HEK293 (cell line): ENCODE measurements around the gene ANKRD33B.

Source experiments
- GFI1B ChIP-seq: fragments of 450-650 bp; formaldehyde crosslinking; IDR thresholded peaks from 2 replicates; pipeline ENCODE4 v1.5.1; 2016; ENCODE audit warnings: missing biosample characterization, missing genetic modification characterization
- GLIS1 ChIP-seq: fragments of 450-650 bp; formaldehyde crosslinking; IDR thresholded peaks from 2 replicates; pipeline ENCODE4 v1.5.1; 2016; ENCODE audit warnings: missing biosample characterization, missing genetic modification characterization
- HOXD13 ChIP-seq: sonication (generic); formaldehyde crosslinking; IDR thresholded peaks from 2 replicates; pipeline ENCODE4 v1.8.0; 2022; ENCODE audit warnings: missing genetic modification reagents, borderline replicate concordance
- KLF17 ChIP-seq: fragments of 450-650 bp; formaldehyde crosslinking; IDR thresholded peaks from 2 replicates; pipeline ENCODE4 v1.5.1; 2016; ENCODE audit warnings: missing biosample characterization, missing genetic modification characterization
- KLF7 ChIP-seq: fragments of 450-650 bp; formaldehyde crosslinking; IDR thresholded peaks from 2 replicates; pipeline ENCODE4 v1.5.1; 2016; ENCODE audit warnings: missing biosample characterization, missing genetic modification characterization, borderline replicate concordance
- OSR2 ChIP-seq: fragments of 450-650 bp; formaldehyde crosslinking; IDR thresholded peaks from 2 replicates; pipeline ENCODE4 v1.5.1; 2016; ENCODE audit warnings: missing biosample characterization, missing genetic modification characterization
- PRDM4 ChIP-seq: fragments of 450-650 bp; formaldehyde crosslinking; IDR thresholded peaks from 2 replicates; pipeline ENCODE4 v1.5.1; 2017; ENCODE audit warnings: missing biosample characterization, missing genetic modification characterization
- SP7 ChIP-seq: fragments of 450-650 bp; formaldehyde crosslinking; IDR thresholded peaks from 2 replicates; pipeline ENCODE4 v1.5.1; 2016; ENCODE audit warnings: missing biosample characterization, missing genetic modification characterization
- ZBTB1 ChIP-seq: fragments of 450-650 bp; formaldehyde crosslinking; IDR thresholded peaks from 2 replicates; pipeline ENCODE4 v1.5.1; 2016; ENCODE audit warnings: missing biosample characterization, missing genetic modification characterization
- ZBTB17 ChIP-seq: fragments of 450-650 bp; formaldehyde crosslinking; IDR thresholded peaks from 2 replicates; pipeline ENCODE4 v1.5.1; 2016; ENCODE audit warnings: missing biosample characterization, missing genetic modification characterization
- ZBTB48 ChIP-seq: fragments of 450-650 bp; formaldehyde crosslinking; IDR thresholded peaks from 2 replicates; pipeline ENCODE4 v1.5.1; 2016; ENCODE audit warnings: missing biosample characterization, missing genetic modification characterization
- ZBTB7A ChIP-seq: fragments of 450-650 bp; formaldehyde crosslinking; IDR thresholded peaks from 2 replicates; pipeline ENCODE4 v1.5.1; 2016; ENCODE audit warnings: low read depth, missing biosample characterization, missing genetic modification characterization
- ZBTB8A ChIP-seq: fragments of 450-650 bp; formaldehyde crosslinking; IDR thresholded peaks from 2 replicates; pipeline ENCODE4 v1.5.1; 2016; ENCODE audit warnings: missing biosample characterization, missing genetic modification characterization
- ZFP37 ChIP-seq: fragments of 450-650 bp; formaldehyde crosslinking; IDR thresholded peaks from 2 replicates; pipeline ENCODE4 v1.5.1; 2016; ENCODE audit warnings: missing biosample characterization, missing genetic modification characterization
- ZFP69B ChIP-seq: fragments of 450-650 bp; formaldehyde crosslinking; IDR thresholded peaks from 2 replicates; pipeline ENCODE4 v1.5.1; 2016; ENCODE audit warnings: missing biosample characterization, missing genetic modification characterization
- ZNF184 ChIP-seq: fragments of 450-650 bp; IDR thresholded peaks from 2 replicates; pipeline ENCODE4 v1.5.1; 2018; ENCODE audit warnings: missing biosample characterization, mild to moderate bottlenecking, missing genetic modification characterization
- ZNF2 ChIP-seq: fragments of 450-650 bp; formaldehyde crosslinking; IDR thresholded peaks from 2 replicates; pipeline ENCODE4 v1.5.1; 2016; ENCODE audit warnings: missing biosample characterization, missing genetic modification characterization
- ZNF24 ChIP-seq: fragments of 450-650 bp; formaldehyde crosslinking; IDR thresholded peaks from 2 replicates; pipeline ENCODE4 v1.5.1; 2016; ENCODE audit warnings: missing biosample characterization, missing genetic modification characterization
- ZNF366 ChIP-seq: fragments of 450-650 bp; formaldehyde crosslinking; conservative IDR thresholded peaks from 2 replicates; pipeline ENCODE4 v1.5.1; 2016; ENCODE audit warnings: missing biosample characterization, missing genetic modification characterization
- ZNF530 ChIP-seq: fragments of 450-650 bp; formaldehyde crosslinking; IDR thresholded peaks from 2 replicates; pipeline ENCODE4 v1.5.1; 2016; ENCODE audit warnings: low read depth, missing biosample characterization, missing genetic modification characterization
- ZNF544 ChIP-seq: fragments of 450-650 bp; formaldehyde crosslinking; IDR thresholded peaks from 2 replicates; pipeline ENCODE4 v1.5.0; 2017; ENCODE audit warnings: missing biosample characterization, missing genetic modification characterization
- ZNF561 ChIP-seq: fragments of 450-650 bp; IDR thresholded peaks from 2 replicates; pipeline ENCODE4 v1.5.1; 2018; ENCODE audit warnings: missing biosample characterization, missing genetic modification characterization, borderline replicate concordance
- ZNF580 ChIP-seq: fragments of 450-650 bp; formaldehyde crosslinking; IDR thresholded peaks from 2 replicates; pipeline ENCODE4 v1.5.1; 2016; ENCODE audit warnings: missing biosample characterization, missing genetic modification characterization
- ZNF610 ChIP-seq: fragments of 450-650 bp; formaldehyde crosslinking; IDR thresholded peaks from 2 replicates; pipeline ENCODE4 v1.5.1; 2016; ENCODE audit warnings: missing biosample characterization, missing genetic modification characterization, borderline replicate concordance
- ZNF776 ChIP-seq: fragments of 450-650 bp; formaldehyde crosslinking; IDR thresholded peaks from 2 replicates; pipeline ENCODE4 v1.5.0; 2017; ENCODE audit warnings: missing biosample characterization, missing genetic modification characterization, borderline replicate concordance
- ZXDB ChIP-seq: fragments of 450-650 bp; formaldehyde crosslinking; IDR thresholded peaks from 2 replicates; pipeline ENCODE4 v1.5.1; 2016; ENCODE audit warnings: missing biosample characterization, missing genetic modification characterization
- TF ChIP-seq, protein P1 (sequence below): fragments of 450-650 bp; formaldehyde crosslinking; IDR thresholded peaks from 2 replicates; pipeline ENCODE4 v1.5.1; 2017; ENCODE audit warnings: missing biosample characterization, missing genetic modification characterization
- TF ChIP-seq, protein P2 (sequence below): fragments of 450-650 bp; formaldehyde crosslinking; IDR thresholded peaks from 2 replicates; pipeline ENCODE4 v1.5.1; 2017; ENCODE audit warnings: missing biosample characterization, missing genetic modification characterization
- TF ChIP-seq, protein P3 (sequence below): fragments of 450-650 bp; formaldehyde crosslinking; IDR thresholded peaks from 2 replicates; pipeline ENCODE4 v1.5.1; 2016; ENCODE audit warnings: missing biosample characterization, missing genetic modification characterization
- TF ChIP-seq, protein P4 (sequence below): fragments of 450-650 bp; formaldehyde crosslinking; IDR thresholded peaks from 2 replicates; pipeline ENCODE4 v1.5.1; 2017; ENCODE audit warnings: missing biosample characterization, missing genetic modification characterization

The ANKRD33B gene

DNA sequence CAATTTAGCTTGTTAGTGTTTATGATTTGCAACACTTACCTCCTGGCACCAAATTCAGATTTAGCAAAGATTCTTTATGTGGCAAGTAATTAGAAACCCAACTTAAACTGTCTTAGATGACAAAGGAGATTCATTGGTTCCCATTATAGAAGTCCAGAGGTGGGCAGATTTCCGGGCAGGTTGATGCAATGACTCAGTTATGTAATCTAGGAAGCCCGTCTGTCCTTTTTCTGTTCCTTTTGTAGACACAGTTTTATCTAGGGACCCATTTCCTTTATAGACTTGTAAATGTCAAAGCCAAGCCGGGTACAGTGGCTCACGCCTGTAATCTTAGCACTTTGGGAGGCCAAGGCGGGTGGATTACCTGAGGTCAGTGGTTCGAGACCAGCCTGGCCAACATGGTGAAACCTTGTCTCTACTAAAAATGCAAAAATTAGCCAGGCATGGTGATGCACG is 20.3 kb upstream of the ANKRD33B start (continued):
- TF ChIP-seq ZNF776 (tag by site-specific recombination) (no peak), KLF17 (tag by site-specific recombination) (0 out of 2 replicates have a peak, but pooled peaks have one; percentile 56), ZFP69B (tag by site-specific recombination) (peak; percentile 54; the same call in 1 of the 2 replicates), ZBTB17 (0 out of 2 replicates have a peak, but pooled peaks have one; percentile 10), ZNF561 (tag by site-specific recombination) (0 out of 2 replicates have a peak, but pooled peaks have one; percentile 62), GLIS1 (peak; percentile 71), ZNF580 (tag by site-specific recombination) (peak; percentile 97), ZFP37 (tag by site-specific recombination) (0 out of 2 replicates have a peak, but pooled peaks have one; percentile 40), ZNF24 (tag by site-specific recombination) (peak; percentile 63; the same call in 1 of the 2 replicates), ZNF2 (tag by site-specific recombination) (0 out of 2 replicates have a peak, but pooled peaks have one; percentile 50), OSR2 (tag by site-specific recombination) (peak; percentile 81), HOXD13 (CRISPR knock-in tag) (peak; percentile 41; the same call in 1 of the 2 replicates), KLF7 (tag by site-specific recombination) (0 out of 2 replicates have a peak, but pooled peaks have one; percentile 58), PRDM4 (tag by site-specific recombination) (peak; percentile 62), ZNF366 (tag by site-specific recombination) (peak; percentile 56), ZBTB1 (no peak), ZXDB (tag by site-specific recombination) (peak; percentile 65), GFI1B (tag by site-specific recombination) (peak; percentile 86), ZBTB48 (peak; percentile 51; the same call in 1 of the 2 replicates), ZNF610 (0 out of 2 replicates have a peak, but pooled peaks have one; percentile 27), ZNF530 (no peak), ZNF544 (tag by site-specific recombination) (no peak), ZNF184 (tag by site-specific recombination) (0 out of 2 replicates have a peak, but pooled peaks have one; percentile 20), ZBTB8A (tag by site-specific recombination) (peak; percentile 17; the same call in 1 of the 2 replicates), ZBTB7A (tag by site-specific recombination) (no peak), SP7 (tag by site-specific recombination) (peak; percentile 60; the same call in 1 of the 2 replicates)
- TF ChIP-seq, protein P1, sequence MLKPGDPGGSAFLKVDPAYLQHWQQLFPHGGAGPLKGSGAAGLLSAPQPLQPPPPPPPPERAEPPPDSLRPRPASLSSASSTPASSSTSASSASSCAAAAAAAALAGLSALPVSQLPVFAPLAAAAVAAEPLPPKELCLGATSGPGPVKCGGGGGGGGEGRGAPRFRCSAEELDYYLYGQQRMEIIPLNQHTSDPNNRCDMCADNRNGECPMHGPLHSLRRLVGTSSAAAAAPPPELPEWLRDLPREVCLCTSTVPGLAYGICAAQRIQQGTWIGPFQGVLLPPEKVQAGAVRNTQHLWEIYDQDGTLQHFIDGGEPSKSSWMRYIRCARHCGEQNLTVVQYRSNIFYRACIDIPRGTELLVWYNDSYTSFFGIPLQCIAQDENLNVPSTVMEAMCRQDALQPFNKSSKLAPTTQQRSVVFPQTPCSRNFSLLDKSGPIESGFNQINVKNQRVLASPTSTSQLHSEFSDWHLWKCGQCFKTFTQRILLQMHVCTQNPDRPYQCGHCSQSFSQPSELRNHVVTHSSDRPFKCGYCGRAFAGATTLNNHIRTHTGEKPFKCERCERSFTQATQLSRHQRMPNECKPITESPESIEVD (tag by site-specific recombination) = peak; percentile 79
- TF ChIP-seq, protein P2, sequence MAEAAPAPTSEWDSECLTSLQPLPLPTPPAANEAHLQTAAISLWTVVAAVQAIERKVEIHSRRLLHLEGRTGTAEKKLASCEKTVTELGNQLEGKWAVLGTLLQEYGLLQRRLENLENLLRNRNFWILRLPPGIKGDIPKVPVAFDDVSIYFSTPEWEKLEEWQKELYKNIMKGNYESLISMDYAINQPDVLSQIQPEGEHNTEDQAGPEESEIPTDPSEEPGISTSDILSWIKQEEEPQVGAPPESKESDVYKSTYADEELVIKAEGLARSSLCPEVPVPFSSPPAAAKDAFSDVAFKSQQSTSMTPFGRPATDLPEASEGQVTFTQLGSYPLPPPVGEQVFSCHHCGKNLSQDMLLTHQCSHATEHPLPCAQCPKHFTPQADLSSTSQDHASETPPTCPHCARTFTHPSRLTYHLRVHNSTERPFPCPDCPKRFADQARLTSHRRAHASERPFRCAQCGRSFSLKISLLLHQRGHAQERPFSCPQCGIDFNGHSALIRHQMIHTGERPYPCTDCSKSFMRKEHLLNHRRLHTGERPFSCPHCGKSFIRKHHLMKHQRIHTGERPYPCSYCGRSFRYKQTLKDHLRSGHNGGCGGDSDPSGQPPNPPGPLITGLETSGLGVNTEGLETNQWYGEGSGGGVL (tag by site-specific recombination) = 0 out of 2 replicates have a peak, but pooled peaks have one; percentile 13
- TF ChIP-seq, protein P3, sequence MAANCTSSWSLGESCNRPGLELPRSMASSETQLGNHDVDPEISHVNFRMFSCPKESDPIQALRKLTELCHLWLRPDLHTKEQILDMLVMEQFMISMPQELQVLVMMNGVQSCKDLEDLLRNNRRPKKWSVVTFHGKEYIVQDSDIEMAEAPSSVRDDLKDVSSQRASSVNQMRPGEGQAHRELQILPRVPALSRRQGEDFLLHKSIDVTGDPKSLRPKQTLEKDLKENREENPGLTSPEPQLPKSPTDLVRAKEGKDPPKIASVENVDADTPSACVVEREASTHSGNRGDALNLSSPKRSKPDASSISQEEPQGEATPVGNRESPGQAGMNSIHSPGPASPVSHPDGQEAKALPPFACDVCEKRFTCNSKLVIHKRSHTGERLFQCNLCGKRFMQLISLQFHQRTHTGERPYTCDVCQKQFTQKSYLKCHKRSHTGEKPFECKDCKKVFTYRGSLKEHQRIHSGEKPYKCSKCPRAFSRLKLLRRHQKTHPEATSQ (tag by site-specific recombination) = no peak
- TF ChIP-seq, protein P4, sequence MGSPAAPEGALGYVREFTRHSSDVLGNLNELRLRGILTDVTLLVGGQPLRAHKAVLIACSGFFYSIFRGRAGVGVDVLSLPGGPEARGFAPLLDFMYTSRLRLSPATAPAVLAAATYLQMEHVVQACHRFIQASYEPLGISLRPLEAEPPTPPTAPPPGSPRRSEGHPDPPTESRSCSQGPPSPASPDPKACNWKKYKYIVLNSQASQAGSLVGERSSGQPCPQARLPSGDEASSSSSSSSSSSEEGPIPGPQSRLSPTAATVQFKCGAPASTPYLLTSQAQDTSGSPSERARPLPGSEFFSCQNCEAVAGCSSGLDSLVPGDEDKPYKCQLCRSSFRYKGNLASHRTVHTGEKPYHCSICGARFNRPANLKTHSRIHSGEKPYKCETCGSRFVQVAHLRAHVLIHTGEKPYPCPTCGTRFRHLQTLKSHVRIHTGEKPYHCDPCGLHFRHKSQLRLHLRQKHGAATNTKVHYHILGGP (tag by site-specific recombination) = peak; percentile 97
